H1 (cell line): ENCODE measurements around the gene MAGOHB. TPM values are rescaled to one million over a fixed set of nuclear protein-coding genes. Genes with fewer than 3 reads are reported as not detected.

Experiments
- CTCF ChIA-PET: fragments of 300-600 bp; sonication (Branson Sonifier 250); formaldehyde crosslinking; loops from one replicate; lab custom pipeline; 2021; ENCODE audit not compliant: partially characterized antibody; lab: Charles Lee
- POLR2A ChIA-PET: fragments of 300-600 bp; sonication (Branson Sonifier 250); formaldehyde crosslinking; loops from one replicate; lab custom pipeline; 2021; ENCODE audit warnings: inconsistent platforms; ENCODE audit not compliant: partially characterized antibody; lab: Charles Lee
- DNase-seq, 2 experiments: peaks; one replicate each; pipeline versions ENCODE4 v3.0.0 to v3.0.0-alpha.2; 2010 to 2022; ENCODE audit warnings: low spot score in 2 of 2, low read depth in 1 of 2, mixed read lengths in 1 of 2
- FAIRE-seq: peaks from 2 replicates; lab custom pipeline; 2011; peaks lifted over from hg19 to GRCh38; lab: Jason Lieb, UNC
- H2AFZ ChIP-seq: 2 replicates; pipeline ENCODE4 v1.8.1; 2012; ENCODE audit warnings: low read length, inconsistent platforms
- H2AK5ac ChIP-seq: 2 replicates; pipeline ENCODE4 v1.6.1; 2013; ENCODE audit warnings: low read depth, low read length
- H2BK120ac ChIP-seq: replicated peaks from 2 replicates; pipeline ENCODE3; 2013; ENCODE audit warnings: low read depth, low read length, inconsistent platforms
- H2BK12ac ChIP-seq: 2 replicates; pipeline ENCODE4 v1.6.1; 2013; ENCODE audit warnings: low read depth, low read length
- H2BK15ac ChIP-seq: 2 replicates; pipeline ENCODE4 v1.6.1; 2013; ENCODE audit warnings: low read length
- H2BK20ac ChIP-seq: 2 replicates; pipeline ENCODE4 v1.6.1; 2013; ENCODE audit warnings: low read length
- H2BK5ac ChIP-seq: 2 replicates; pipeline ENCODE4 v1.6.1; 2013; ENCODE audit warnings: low read depth, low read length
- H3K14ac ChIP-seq: 2 replicates; pipeline ENCODE4 v1.6.1; 2013; ENCODE audit warnings: inconsistent platforms; ENCODE audit not compliant: insufficient read length
- H3K18ac ChIP-seq: 2 replicates; pipeline ENCODE4 v1.6.1; 2013; ENCODE audit warnings: low read length; ENCODE audit errors: extremely low read depth
- H3K23ac ChIP-seq: 2 replicates; pipeline ENCODE4 v1.6.1; 2013; ENCODE audit warnings: inconsistent platforms; ENCODE audit not compliant: insufficient read length
- H3K23me2 ChIP-seq: 2 replicates; pipeline ENCODE4 v1.6.1; 2013; ENCODE audit warnings: low read depth, low read length
- H3K27ac ChIP-seq: 2 replicates; pipeline ENCODE4 v1.6.1; 2011; ENCODE audit warnings: low read depth, low read length, inconsistent platforms
- H3K27me3 ChIP-seq, 4 experiments: replicated peaks in 1 of 4; 1 replicate in 1 of 4; 2 replicates in 3 of 4; pipeline versions ENCODE4 v1.6.1 to v1.8.1; 2011 to 2013; ENCODE audit warnings: low read length in 3 of 4, mild to moderate bottlenecking in 3 of 4, inconsistent platforms in 2 of 4, mixed read lengths in 2 of 4, moderate library complexity in 1 of 4; ENCODE audit not compliant: control insufficient read depth in 3 of 4, insufficient read depth in 3 of 4; ENCODE audit errors: extremely low read depth in 1 of 4
- H3K36me3 ChIP-seq, 4 experiments: 2 replicates each; pipeline versions ENCODE4 v1.6.1 to v1.8.1; 2011 to 2013; ENCODE audit warnings: mild to moderate bottlenecking in 4 of 4, low read length in 3 of 4, moderate library complexity in 2 of 4, control low read depth in 1 of 4, inconsistent platforms in 1 of 4; ENCODE audit not compliant: insufficient read depth in 4 of 4, control insufficient read depth in 2 of 4
- H3K4ac ChIP-seq: replicated peaks from 2 replicates; pipeline ENCODE3; 2013; ENCODE audit warnings: low read length, low read depth, mixed read lengths, inconsistent platforms; ENCODE audit not compliant: insufficient read length
- H3K4me1 ChIP-seq, 4 experiments: replicated peaks in 1 of 4; 1 replicate in 1 of 4; 2 replicates in 3 of 4; pipeline versions ENCODE4 v1.6.1 to v1.8.1; 2011 to 2013; ENCODE audit warnings: low read length in 3 of 4, inconsistent platforms in 2 of 4, mixed read lengths in 1 of 4; ENCODE audit not compliant: insufficient read depth in 4 of 4, control insufficient read depth in 3 of 4
- H3K4me2 ChIP-seq, 2 experiments: 2 replicates each; pipeline versions ENCODE4 v1.6.1 to v1.8.1; 2011 to 2013; ENCODE audit warnings: low read depth in 2 of 2, low read length in 2 of 2, control low read depth in 1 of 2, inconsistent platforms in 1 of 2, mild to moderate bottlenecking in 1 of 2; ENCODE audit not compliant: insufficient read depth in 1 of 2
- H3K4me3 ChIP-seq, 4 experiments: fragments of 200-600, 300-600 bp in 1 of 4; sonication (generic), shearing (Covaris generic), sonication (Bioruptor Twin) in 1 of 4; 2 replicates each; pipeline versions ENCODE4 v1.5.1 to v1.8.1; 2011 to 2016; ENCODE audit warnings: low read length in 4 of 4, low read depth in 3 of 4, control low read depth in 2 of 4, inconsistent platforms in 2 of 4, mild to moderate bottlenecking in 2 of 4, mixed read lengths in 1 of 4, moderate library complexity in 1 of 4; ENCODE audit not compliant: insufficient read depth in 2 of 4; ENCODE audit errors: extremely low read depth in 1 of 4
- H3K56ac ChIP-seq: replicated peaks from 2 replicates; pipeline ENCODE3; 2013; ENCODE audit warnings: low read depth, mild to moderate bottlenecking, mixed read lengths, low read length, inconsistent platforms; ENCODE audit not compliant: insufficient read length
- H3K79me1 ChIP-seq: 2 replicates; pipeline ENCODE4 v1.6.1; 2013; ENCODE audit warnings: low read depth, low read length, control low read depth
- H3K79me2 ChIP-seq, 2 experiments: 2 replicates each; pipeline versions ENCODE4 v1.6.1 to v1.8.1; 2012 to 2013; ENCODE audit warnings: low read length in 2 of 2, mild to moderate bottlenecking in 2 of 2, inconsistent platforms in 1 of 2; ENCODE audit not compliant: insufficient read depth in 2 of 2, control insufficient read depth in 1 of 2
- H3K9ac ChIP-seq, 4 experiments: replicated peaks in 1 of 4; 1 replicate in 1 of 4; 2 replicates in 3 of 4; pipeline versions ENCODE4 v1.6.1 to v1.8.1; 2011 to 2013; ENCODE audit warnings: low read depth in 3 of 4, low read length in 3 of 4, control low read depth in 2 of 4, mild to moderate bottlenecking in 2 of 4, moderate library complexity in 2 of 4, inconsistent platforms in 1 of 4; ENCODE audit errors: extremely low read depth in 1 of 4
- H3K9me3 ChIP-seq, 2 experiments: 2 replicates each; pipeline versions ENCODE4 v1.6.1 to v1.8.1; 2012 to 2013; ENCODE audit warnings: mild to moderate bottlenecking in 2 of 2, moderate library complexity in 2 of 2, control low read depth in 1 of 2, inconsistent platforms in 1 of 2, low read depth in 1 of 2, low read length in 1 of 2, mixed read lengths in 1 of 2; ENCODE audit not compliant: insufficient read depth in 2 of 2
- H4K20me1 ChIP-seq, 2 experiments: replicated peaks in 1 of 2; 2 replicates each; pipeline versions ENCODE3 to v1.8.1; 2011 to 2013; ENCODE audit warnings: inconsistent platforms in 2 of 2, low read length in 2 of 2, mild to moderate bottlenecking in 1 of 2; ENCODE audit not compliant: insufficient read depth in 2 of 2, control insufficient read depth in 1 of 2
- H4K5ac ChIP-seq: 2 replicates; pipeline ENCODE4 v1.6.1; 2013; ENCODE audit warnings: low read length, low read depth, mixed read lengths, inconsistent platforms; ENCODE audit not compliant: insufficient read length
- H4K8ac ChIP-seq: 2 replicates; pipeline ENCODE4 v1.8.0; 2013; ENCODE audit warnings: mild to moderate bottlenecking, moderate library complexity, low read length, inconsistent platforms; ENCODE audit not compliant: insufficient read depth; ENCODE audit errors: extremely low read depth
- H4K91ac ChIP-seq: replicated peaks from 2 replicates; pipeline ENCODE3; 2013; ENCODE audit warnings: low read length, mixed read lengths, inconsistent platforms; ENCODE audit not compliant: insufficient read length
- BACH1 ChIP-seq: IDR thresholded peaks from 2 replicates; pipeline ENCODE4 v1.6.1; 2012; ENCODE audit warnings: low read length, improper control_type of control experiment
- BCL11A ChIP-seq, 2 experiments: IDR thresholded peaks; one replicate each; pipeline ENCODE4 v1.6.1; 2011; ENCODE audit warnings: low read depth in 2 of 2, low read length in 2 of 2, mild to moderate bottlenecking in 2 of 2
- CBX5 ChIP-seq: fragments of 300-800, 300-1000 bp; sonication (generic); IDR thresholded peaks from 2 replicates; pipeline ENCODE4 v1.7.1; 2016; ENCODE audit warnings: antibody characterized with exemption, low read length, low read depth
- CHD2 ChIP-seq: IDR thresholded peaks from 2 replicates; pipeline ENCODE4 v1.6.1; 2012; ENCODE audit warnings: low read length, improper control_type of control experiment
- CTBP2 ChIP-seq: IDR thresholded peaks from 2 replicates; pipeline ENCODE4 v1.7.0; 2011; ENCODE audit warnings: borderline replicate concordance, mild to moderate bottlenecking, moderate library complexity, mixed read lengths, low read length; ENCODE audit not compliant: insufficient read depth, insufficient read length
- GABPA ChIP-seq: IDR thresholded peaks from 2 replicates; pipeline ENCODE4 v1.6.1; 2011; ENCODE audit warnings: mild to moderate bottlenecking, low read length, moderate library complexity, borderline replicate concordance; ENCODE audit not compliant: insufficient read depth
- GTF2F1 ChIP-seq: IDR thresholded peaks from 2 replicates; pipeline ENCODE4 v1.6.1; 2012; ENCODE audit warnings: low read depth, low read length, improper control_type of control experiment, borderline replicate concordance
- HDAC6 ChIP-seq: IDR thresholded peaks from one replicate; pipeline ENCODE4 v1.7.1; 2012; ENCODE audit warnings: low read depth, mild to moderate bottlenecking, inconsistent platforms, low read length, moderate library complexity
- JUN ChIP-seq: IDR thresholded peaks from 2 replicates; pipeline ENCODE4 v1.6.1; 2011; ENCODE audit warnings: low read depth, mild to moderate bottlenecking, improper control_type of control experiment, low read length
- POLR2A ChIP-seq, 2 experiments: IDR thresholded peaks; 1 replicate in 1 of 2; 2 replicates in 1 of 2; pipeline ENCODE4 v1.6.1; 2011; ENCODE audit warnings: low read depth in 2 of 2, low read length in 2 of 2, mild to moderate bottlenecking in 2 of 2; ENCODE audit errors: control extremely low read depth in 1 of 2
- SAP30 ChIP-seq: fragments of 300-600 bp; sonication (generic); IDR thresholded peaks from 2 replicates; pipeline ENCODE4 v1.7.1; 2012; ENCODE audit warnings: low read length, moderate library complexity, mild to moderate bottlenecking, inconsistent platforms; ENCODE audit not compliant: insufficient read depth, insufficient replicate concordance
- SIRT6 ChIP-seq: IDR thresholded peaks from one replicate; pipeline ENCODE4 v1.7.1; 2012; ENCODE audit warnings: low read length, inconsistent platforms
- TAF1 ChIP-seq: IDR thresholded peaks from 2 replicates; pipeline ENCODE4 v1.6.1; 2011; ENCODE audit warnings: mild to moderate bottlenecking, low read depth, low read length
- WGBS, 2 experiments: shearing (Covaris generic) in 1 of 2; methylation state at CpG; one replicate each; pipeline versions ENCODE4 v1.1.6 to v1.1.7; 2013 to 2015; ENCODE audit warnings: low lambda C conversion rate in 2 of 2, mixed read lengths in 2 of 2, inconsistent platforms in 1 of 2, low coverage in 1 of 2, missing lambda C conversion rate in 1 of 2; ENCODE audit not compliant: insufficient replicate concordance in 2 of 2, insufficient coverage in 1 of 2, insufficient read length in 1 of 2; ENCODE audit errors: extremely low coverage in 1 of 2, missing lambda C conversion rate in 1 of 2; 5-methylcytosine and 5-hydroxymethylcytosine counted together
- polyA plus RNA-seq, 7 experiments: library from polyadenylated mRNA; depleted of rRNA in 3 of 7; stranded (reverse) in 5 of 7; unstranded in 2 of 7; fragments of >200 nt in 5 of 7; fragments of 200-250 nt in 2 of 7; gene quantifications; 1 replicate in 5 of 7; 2 replicates in 1 of 7; 4 replicates in 1 of 7; pipeline versions ENCODE4 v1.2.1 to v1.2.3, GENCODE V29; 2011 to 2013; ENCODE audit warnings: missing spikeins in 2 of 7, mixed read lengths in 2 of 7
- total RNA-seq: library from RNA; stranded (reverse); fragmentation: NEBNext Ultra II Directional; extraction: Animal tissue kit (Norgen Biotek cat#: 25700); gene quantifications from 2 replicates; pipeline ENCODE4 v1.2.1, GENCODE V29; 2021

MAGOHB gene
- total and polyA plus RNA-seq, 2 of the 8 experiments (the other 6 are each of a cell fraction or from before 2014, with no cell fraction given), result 21.5 to 53.7 TPM

DNA sequence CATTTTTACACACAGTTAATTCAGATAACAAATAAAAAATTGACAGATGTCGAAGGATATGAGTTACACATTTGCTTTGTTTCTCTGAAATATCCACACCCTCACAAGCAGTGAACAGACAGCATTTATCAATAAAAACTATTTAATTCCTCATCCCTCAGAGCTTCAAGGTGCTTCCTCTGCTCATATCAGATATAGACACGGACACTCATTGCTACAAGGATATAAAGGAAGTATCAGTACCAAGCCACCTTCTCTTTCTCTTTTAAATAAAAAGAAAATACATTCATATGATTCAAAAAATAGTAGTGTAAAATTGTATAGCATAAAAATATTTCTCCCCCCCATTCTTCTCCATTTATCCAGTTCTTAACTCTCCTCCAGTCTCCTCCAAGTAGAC lies 21.9 kb upstream of the MAGOHB start:
- Histone ChIP-seq H3K4ac (no peak overlapping the region), H3K4me1 (peaks cover 0 to 7% (median 2%) of the 10 kb centered on the region in 4 experiments; a peak in 4 of 7 replicates), H3K79me1 (no peaks in the 10 kb centered on the region), H3K18ac (no peak overlapping the region), H2BK12ac (no peak overlapping the region), H3K27ac (no peak overlapping the region), H3K14ac (no peak overlapping the region), H3K4me3 (no peak overlapping the region), H2BK120ac (no peak overlapping the region), H3K23ac (no peak overlapping the region), H2BK15ac (no peak overlapping the region), H3K9me3 (no peaks in the 10 kb centered on the region), H2BK20ac (no peak overlapping the region), H3K9ac (no peak overlapping the region), H3K56ac (no peak overlapping the region), H4K91ac (no peak overlapping the region), H2AFZ (no peak overlapping the region), H4K5ac (no peak overlapping the region), H3K23me2 (no peaks in the 10 kb centered on the region), H3K4me2 (no peak overlapping the region), H2BK5ac (no peak overlapping the region), H2AK5ac (no peak overlapping the region), H4K20me1 (no peaks in the 10 kb centered on the region), H3K36me3 (no peaks in the 10 kb centered on the region), H4K8ac (no peak overlapping the region), H3K27me3 (no peaks in the 10 kb centered on the region), H3K79me2 (no peaks in the 10 kb centered on the region)
- WGBS, 2 experiments, result 82% methylated on average over 2 of the region's 2 CpGs; no CpG with 5 or more reads in 1 of the 2 experiments
- FAIRE-seq (no peak), DNase-seq (no peak)
- CTCF ChIA-PET, result interaction anchor here (0.8 kb wide), 1 partner anchor 12 kb away, joined by 3 read pairs; no protein-coding TSS in a partner anchor
- POLR2A ChIA-PET, result interaction anchor here (2.6 kb wide), 1 partner anchor 22 kb away, joined by 12 read pairs; the partner anchor contains the start of gene MAGOHB
- TF ChIP-seq SIRT6 (no peak), CTBP2 (no peak), BCL11A (IDR thresholded peaks at IDR 0.05; ENCODE audit: low read depth in 2 of 2, low read length in 2 of 2) (no peak), HDAC6 (no peak), CHD2 (no peak), BACH1 (no peak), SAP30 (no peak), CBX5 (no peak), GABPA (no peak), JUN (no peak), GTF2F1 (no peak), POLR2A (IDR thresholded peaks at IDR 0.05; ENCODE audit: control extremely low read depth in 1 of 2, low read depth in 2 of 2, low read length in 2 of 2) (no peak), TAF1 (no peak)
